Neural progenitor cell (in vitro differentiated cells): ENCODE data around the gene RIPPLY3. TPM values are rescaled to one million over a fixed set of nuclear protein-coding genes. Genes with fewer than 3 reads are reported as not detected.
"Not testable (repeated sequence)": the region's sequence is repeated elsewhere in the genome, so short reads cannot be mapped to it uniquely, and the experiment has no call there.

ENCODE experiments used
- DNase-seq: peaks from one replicate; pipeline ENCODE4 v3.0.0-alpha.2; 2016; ENCODE audit warnings: low spot score
- H2AFZ ChIP-seq: fragments of 200-600 bp; sonication (generic); replicated peaks from 2 replicates; pipeline ENCODE4 v1.6.1; 2016; ENCODE audit warnings: antibody characterized with exemption
- H3F3A ChIP-seq: fragments of 200-600 bp; sonication (generic); 2 replicates; pipeline ENCODE4 v1.6.1; 2016; ENCODE audit warnings: antibody characterized with exemption, low read depth
- H3K27ac ChIP-seq: fragments of 200-600 bp; sonication (generic); 2 replicates; pipeline ENCODE4 v1.5.1; 2016; ENCODE audit warnings: mild to moderate bottlenecking
- H3K27me3 ChIP-seq: fragments of 200-600 bp; sonication (generic); 2 replicates; pipeline ENCODE4 v1.6.1; 2016; ENCODE audit warnings: mild to moderate bottlenecking, moderate library complexity
- H3K36me3 ChIP-seq: fragments of 200-600 bp; sonication (generic); 2 replicates; pipeline ENCODE4 v1.5.1; 2016
- H3K4me1 ChIP-seq: fragments of 200-600 bp; sonication (generic); 2 replicates; pipeline ENCODE4 v1.6.1; 2016; ENCODE audit warnings: mixed run types
- H3K4me2 ChIP-seq: fragments of 200-600 bp; sonication (generic); 2 replicates; pipeline ENCODE4 v1.6.1; 2016
- H3K4me3 ChIP-seq: fragments of 200-600 bp; sonication (generic); 2 replicates; pipeline ENCODE4 v1.5.1; 2016
- H3K79me2 ChIP-seq: fragments of 200-600 bp; sonication (generic); 2 replicates; pipeline ENCODE4 v1.6.1; 2016; ENCODE audit warnings: low read depth
- H3K9ac ChIP-seq: fragments of 200-600 bp; sonication (generic); 2 replicates; pipeline ENCODE4 v1.6.1; 2016
- H3K9me3 ChIP-seq: fragments of 200-600 bp; sonication (generic); 2 replicates; pipeline ENCODE4 v1.5.1; 2016; ENCODE audit warnings: low read depth
- H4K20me1 ChIP-seq: fragments of 200-600 bp; sonication (generic); 2 replicates; pipeline ENCODE4 v1.6.1; 2016; ENCODE audit warnings: low read depth
- H3K27ac Mint-ChIP-seq: 3 replicates; pipeline ENCODE4 v1.8.0; 2021; ENCODE audit warnings: mixed read lengths
- H3K27me3 Mint-ChIP-seq: 2 replicates; pipeline ENCODE4 v1.8.0; 2022; ENCODE audit warnings: low read depth, mild to moderate bottlenecking, inconsistent platforms, moderate library complexity, mixed read lengths; ENCODE audit not compliant: insufficient read depth
- H3K36me3 Mint-ChIP-seq: 3 replicates; pipeline ENCODE4 v1.8.0; 2021; ENCODE audit warnings: mixed read lengths
- H3K4me1 Mint-ChIP-seq: 3 replicates; pipeline ENCODE4 v1.8.0; 2021; ENCODE audit warnings: mixed read lengths
- H3K4me3 Mint-ChIP-seq: 3 replicates; pipeline ENCODE4 v1.8.0; 2021; ENCODE audit warnings: mild to moderate bottlenecking, moderate library complexity, mixed read lengths
- H3K9me3 Mint-ChIP-seq: 3 replicates; pipeline ENCODE4 v1.8.0; 2020; ENCODE audit warnings: mixed read lengths
- EZH2 ChIP-seq: fragments of 200-600 bp; sonication (generic); IDR thresholded peaks from 2 replicates; pipeline ENCODE4 v1.6.1; 2017; ENCODE audit warnings: antibody characterized with exemption, mild to moderate bottlenecking, moderate library complexity
- EZH2phosphoT487 ChIP-seq: fragments of 200-600 bp; sonication (generic); IDR thresholded peaks from 2 replicates; pipeline ENCODE4 v1.6.1; 2017; ENCODE audit warnings: antibody characterized with exemption
- total RNA-seq: library from RNA; depleted of rRNA; stranded (reverse); fragments of >200 nt; gene quantifications from 2 replicates; pipeline ENCODE4 v1.2.3, GENCODE V29; 2015; ENCODE audit warnings: low replicate concordance
- TF ChIP-seq, protein P1 (sequence below): fragments of 200-600 bp; sonication (generic); IDR thresholded peaks from 2 replicates; pipeline ENCODE4 v1.5.1; 2017; ENCODE audit warnings: antibody characterized with exemption, mild to moderate bottlenecking

Gene RIPPLY3
- total RNA-seq, 1 donor from 2014 or later, result 2.8 TPM

DNA sequence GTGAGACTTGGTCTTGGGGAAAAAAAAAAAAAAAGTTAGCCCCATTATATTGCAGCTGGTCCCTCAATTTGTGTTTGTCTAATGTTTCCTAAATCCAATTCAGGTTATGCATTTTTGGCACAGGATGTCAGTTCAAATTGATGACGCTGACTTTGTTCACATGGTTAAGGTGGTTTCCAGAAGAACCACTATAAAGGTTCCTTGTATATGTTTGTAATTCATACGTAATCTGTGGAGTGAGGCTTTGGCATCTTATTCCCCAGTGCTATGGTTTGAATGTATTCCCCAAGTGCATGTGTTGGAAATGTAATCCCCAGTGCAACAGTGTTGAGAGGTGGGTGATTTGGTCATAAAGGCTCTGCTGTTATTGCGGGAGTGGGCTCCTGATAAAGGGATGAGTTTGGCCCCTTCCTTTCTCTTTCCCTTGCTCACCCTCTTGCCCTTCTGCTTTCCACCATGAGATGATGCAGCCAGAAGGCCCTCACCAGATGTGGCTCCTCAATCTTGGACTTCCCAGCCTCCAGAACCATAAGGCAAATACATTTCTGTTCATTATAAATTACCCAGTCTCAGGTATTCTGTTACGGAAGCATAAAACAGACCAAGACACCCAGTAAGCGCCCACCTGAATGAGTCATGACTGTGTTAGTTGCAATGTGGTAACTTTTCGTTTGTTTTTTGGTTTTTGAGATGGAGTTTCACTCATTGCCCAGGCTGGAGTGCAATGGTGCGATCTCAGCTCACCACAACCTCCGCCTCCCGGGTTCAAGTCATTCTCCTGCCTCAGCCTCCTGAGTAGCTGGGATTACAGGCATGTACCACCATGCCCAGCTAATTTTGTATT, 20.5 kb upstream of the RIPPLY3 start:
- Histone ChIP-seq H4K20me1 (no peaks in the 10 kb centered on the region), H3K9me3 (no peaks in the 10 kb centered on the region), H3K79me2 (no peaks in the 10 kb centered on the region), H3K27ac (no peak overlapping the region), H2AFZ (no peak overlapping the region), H3K27me3 (peaks cover 14% of the 10 kb centered on the region), H3K9ac (no peak overlapping the region), H3K4me1 (peaks cover 8% of the 10 kb centered on the region), H3K4me2 (no peak overlapping the region), H3F3A (peaks cover 25% of the 10 kb centered on the region), H3K36me3 (no peaks in the 10 kb centered on the region), H3K4me3 (no peak overlapping the region)
- TF ChIP-seq EZH2phosphoT487, result no peak
- TF ChIP-seq, protein P1, sequence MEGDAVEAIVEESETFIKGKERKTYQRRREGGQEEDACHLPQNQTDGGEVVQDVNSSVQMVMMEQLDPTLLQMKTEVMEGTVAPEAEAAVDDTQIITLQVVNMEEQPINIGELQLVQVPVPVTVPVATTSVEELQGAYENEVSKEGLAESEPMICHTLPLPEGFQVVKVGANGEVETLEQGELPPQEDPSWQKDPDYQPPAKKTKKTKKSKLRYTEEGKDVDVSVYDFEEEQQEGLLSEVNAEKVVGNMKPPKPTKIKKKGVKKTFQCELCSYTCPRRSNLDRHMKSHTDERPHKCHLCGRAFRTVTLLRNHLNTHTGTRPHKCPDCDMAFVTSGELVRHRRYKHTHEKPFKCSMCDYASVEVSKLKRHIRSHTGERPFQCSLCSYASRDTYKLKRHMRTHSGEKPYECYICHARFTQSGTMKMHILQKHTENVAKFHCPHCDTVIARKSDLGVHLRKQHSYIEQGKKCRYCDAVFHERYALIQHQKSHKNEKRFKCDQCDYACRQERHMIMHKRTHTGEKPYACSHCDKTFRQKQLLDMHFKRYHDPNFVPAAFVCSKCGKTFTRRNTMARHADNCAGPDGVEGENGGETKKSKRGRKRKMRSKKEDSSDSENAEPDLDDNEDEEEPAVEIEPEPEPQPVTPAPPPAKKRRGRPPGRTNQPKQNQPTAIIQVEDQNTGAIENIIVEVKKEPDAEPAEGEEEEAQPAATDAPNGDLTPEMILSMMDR, result no peak
- no peak for TF ChIP-seq EZH2
- DNase-seq, result no peak
- peaks cover 12% of the 10 kb centered on the region for H3K9me3 Mint-ChIP-seq
- H3K4me1 Mint-ChIP-seq, result peaks cover 16% of the 10 kb centered on the region
- peaks cover 6% of the 10 kb centered on the region for H3K27me3 Mint-ChIP-seq
- no peak overlapping the region for H3K4me3 Mint-ChIP-seq
- no peak overlapping the region for H3K27ac Mint-ChIP-seq
- H3K36me3 Mint-ChIP-seq, result peaks cover 11% of the 10 kb centered on the region

GRCh38 chr21:36987845-36988244, 18.7 kb upstream of the RIPPLY3 start:
- H3K9me3 Mint-ChIP-seq, result peaks cover 12% of the 10 kb centered on the region
- H3K36me3 ChIP-seq, result no peaks in the 10 kb centered on the region
- no peak overlapping the region for H3K27ac Mint-ChIP-seq
- peaks cover 16% of the 10 kb centered on the region for H3K4me1 ChIP-seq
- no peak overlapping the region for H3K4me3 Mint-ChIP-seq
- no peak overlapping the region for H3K9ac ChIP-seq
- peaks cover 26% of the 10 kb centered on the region for H3F3A ChIP-seq
- no peaks in the 10 kb centered on the region for H3K9me3 ChIP-seq
- no peak overlapping the region for H2AFZ ChIP-seq
- no peaks in the 10 kb centered on the region for H3K27me3 ChIP-seq
- TF ChIP-seq EZH2phosphoT487 (no peak), EZH2 (no peak)
- TF ChIP-seq, protein P1, result no peak
- peaks cover 7% of the 10 kb centered on the region for H3K27me3 Mint-ChIP-seq
- H4K20me1 ChIP-seq, result no peaks in the 10 kb centered on the region
- no peak overlapping the region for H3K4me3 ChIP-seq
- H3K36me3 Mint-ChIP-seq, result peaks cover 11% of the 10 kb centered on the region
- no peaks in the 10 kb centered on the region for H3K79me2 ChIP-seq
- no peak overlapping the region for H3K4me2 ChIP-seq
- no peak overlapping the region for H3K27ac ChIP-seq
- H3K4me1 Mint-ChIP-seq, result peaks cover 18% of the 10 kb centered on the region
- DNase-seq, result no peak

GRCh38 chr21:36988536-36988935, 18.0 kb upstream of the RIPPLY3 start:
- Histone ChIP-seq H3K36me3 (no peaks in the 10 kb centered on the region), H2AFZ (no peak overlapping the region), H3K4me1 (peaks cover 16% of the 10 kb centered on the region), H3K27me3 (no peaks in the 10 kb centered on the region), H3K4me2 (no peak overlapping the region), H3K9ac (no peak overlapping the region), H3K9me3 (no peaks in the 10 kb centered on the region), H3K4me3 (no peak overlapping the region), H3K79me2 (no peaks in the 10 kb centered on the region), H3F3A (peaks cover 26% of the 10 kb centered on the region), H3K27ac (no peak overlapping the region), H4K20me1 (no peaks in the 10 kb centered on the region)
- Mint-ChIP-seq H3K4me3 (peak overlapping the region; percentile 71), H3K36me3 (peaks cover 11% of the 10 kb centered on the region), H3K4me1 (peaks cover 18% of the 10 kb centered on the region), H3K27ac (no peak overlapping the region), H3K27me3 (peaks cover 7% of the 10 kb centered on the region), H3K9me3 (peaks cover 12% of the 10 kb centered on the region)
- DNase-seq, result no peak
- TF ChIP-seq EZH2, result no peak
- TF ChIP-seq, protein P1, result no peak

DNA sequence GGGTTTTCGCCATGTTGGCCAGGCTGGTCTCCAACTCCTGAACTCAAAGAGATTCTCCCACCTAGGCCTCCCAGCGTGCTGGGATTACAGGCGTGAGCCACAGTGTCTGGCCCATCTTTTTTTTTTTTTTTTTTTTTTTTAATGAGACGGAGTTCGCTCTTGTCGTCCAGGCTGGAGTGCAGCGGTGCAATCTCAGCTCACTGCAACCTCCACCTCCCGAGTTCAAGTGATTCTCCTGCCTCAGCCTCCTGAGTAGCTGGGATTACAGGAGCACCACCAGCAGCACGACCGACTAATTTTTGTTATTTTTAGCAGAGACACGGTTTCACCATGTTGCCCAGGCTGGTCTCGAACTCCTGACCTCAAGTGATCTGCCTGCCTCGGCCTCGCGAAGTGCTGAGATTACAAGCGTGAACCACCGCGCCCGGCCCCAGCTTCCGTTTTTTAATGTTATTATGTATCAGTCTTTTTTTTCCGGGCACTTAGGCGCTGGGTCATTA, 17.3 kb upstream of the RIPPLY3 start:
- not testable (repeated sequence) for H3K9me3 ChIP-seq, H3K27ac Mint-ChIP-seq, H4K20me1 ChIP-seq, H3K79me2 ChIP-seq, DNase-seq, H3K36me3 ChIP-seq, H3K9ac ChIP-seq, H3K27me3 Mint-ChIP-seq, H3K27me3 ChIP-seq, H3K27ac ChIP-seq
- H3K4me2 ChIP-seq, result peak overlapping the region; percentile 62
- Mint-ChIP-seq H3K4me3 (peak overlapping the region; percentile 82), H3K9me3 (peaks cover 12% of the 10 kb centered on the region), H3K36me3 (peaks cover 11% of the 10 kb centered on the region), H3K4me1 (peaks cover 18% of the 10 kb centered on the region)
- H2AFZ ChIP-seq, result peak overlapping the region; percentile 86
- H3K4me3 ChIP-seq, result peak overlapping the region; percentile 53
- peaks cover 26% of the 10 kb centered on the region for H3F3A ChIP-seq
- H3K4me1 ChIP-seq, result peaks cover 16% of the 10 kb centered on the region
